ENCODE data around the gene SLC10A4. TPM values are rescaled to one million over a fixed set of nuclear protein-coding genes. Genes with fewer than 3 reads are reported as not detected.

SLC10A4 gene
- total RNA-seq, 1 experiment from 2014 or later, result not detected

DNA sequence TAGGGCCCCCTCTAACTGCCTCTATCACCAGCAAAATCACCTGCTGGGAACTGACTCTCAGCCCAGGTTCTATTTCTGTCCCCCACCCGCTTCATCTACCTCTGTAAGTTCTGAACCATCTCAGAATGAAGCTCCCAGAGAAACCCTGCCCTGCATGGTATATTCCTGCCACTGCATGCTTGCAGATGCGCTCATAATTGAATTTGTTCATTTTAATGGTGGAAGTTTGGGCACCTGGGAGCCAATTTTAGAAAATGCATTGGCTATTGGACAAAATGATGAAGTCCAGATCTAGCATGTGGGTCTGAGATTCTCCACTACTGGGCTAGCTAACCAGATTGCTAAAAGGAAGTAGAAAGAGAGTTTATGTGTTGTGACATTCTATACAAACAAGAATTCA is 28.6 kb upstream of the SLC10A4 start:
- H3K9me3 Mint-ChIP-seq (ENCODE audit: unreplicated experiment), result peaks cover 7% of the 10 kb centered on the region
- H3K27ac Mint-ChIP-seq (ENCODE audit: low read depth, unreplicated experiment), result no peak overlapping the region
- no peaks in the 10 kb centered on the region for H3K36me3 Mint-ChIP-seq (ENCODE audit: insufficient read depth, unreplicated experiment)
- POLR2A ChIA-PET, result interaction anchor here (0.5 kb wide), 1 partner anchor 18 kb away, joined by 3 read pairs; no protein-coding TSS in a partner anchor
- TF ChIP-seq, protein P1, sequence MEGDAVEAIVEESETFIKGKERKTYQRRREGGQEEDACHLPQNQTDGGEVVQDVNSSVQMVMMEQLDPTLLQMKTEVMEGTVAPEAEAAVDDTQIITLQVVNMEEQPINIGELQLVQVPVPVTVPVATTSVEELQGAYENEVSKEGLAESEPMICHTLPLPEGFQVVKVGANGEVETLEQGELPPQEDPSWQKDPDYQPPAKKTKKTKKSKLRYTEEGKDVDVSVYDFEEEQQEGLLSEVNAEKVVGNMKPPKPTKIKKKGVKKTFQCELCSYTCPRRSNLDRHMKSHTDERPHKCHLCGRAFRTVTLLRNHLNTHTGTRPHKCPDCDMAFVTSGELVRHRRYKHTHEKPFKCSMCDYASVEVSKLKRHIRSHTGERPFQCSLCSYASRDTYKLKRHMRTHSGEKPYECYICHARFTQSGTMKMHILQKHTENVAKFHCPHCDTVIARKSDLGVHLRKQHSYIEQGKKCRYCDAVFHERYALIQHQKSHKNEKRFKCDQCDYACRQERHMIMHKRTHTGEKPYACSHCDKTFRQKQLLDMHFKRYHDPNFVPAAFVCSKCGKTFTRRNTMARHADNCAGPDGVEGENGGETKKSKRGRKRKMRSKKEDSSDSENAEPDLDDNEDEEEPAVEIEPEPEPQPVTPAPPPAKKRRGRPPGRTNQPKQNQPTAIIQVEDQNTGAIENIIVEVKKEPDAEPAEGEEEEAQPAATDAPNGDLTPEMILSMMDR (IDR thresholded peaks at IDR 0.05; ENCODE audit: unreplicated experiment), result no peak
- BruUV-seq (replicated peaks), result no TSS peak
- no peaks in the 10 kb centered on the region for H3K4me1 Mint-ChIP-seq (ENCODE audit: insufficient read depth, unreplicated experiment)
- no peak overlapping the region for H3K4me3 Mint-ChIP-seq (ENCODE audit: unreplicated experiment)
- intact Hi-C loops (cut with micrococcal nuclease), result no loop called here
- no peak for DNase-seq (ENCODE audit: unreplicated experiment)
- CTCF ChIA-PET, result interaction anchor here (0.6 to 1.4 kb wide), 2 partner anchors 16 to 564 kb away, joined by 3 read pairs; no protein-coding TSS in a partner anchor
- H3K27me3 Mint-ChIP-seq (ENCODE audit: insufficient read depth, unreplicated experiment), result no peaks in the 10 kb centered on the region

DNA sequence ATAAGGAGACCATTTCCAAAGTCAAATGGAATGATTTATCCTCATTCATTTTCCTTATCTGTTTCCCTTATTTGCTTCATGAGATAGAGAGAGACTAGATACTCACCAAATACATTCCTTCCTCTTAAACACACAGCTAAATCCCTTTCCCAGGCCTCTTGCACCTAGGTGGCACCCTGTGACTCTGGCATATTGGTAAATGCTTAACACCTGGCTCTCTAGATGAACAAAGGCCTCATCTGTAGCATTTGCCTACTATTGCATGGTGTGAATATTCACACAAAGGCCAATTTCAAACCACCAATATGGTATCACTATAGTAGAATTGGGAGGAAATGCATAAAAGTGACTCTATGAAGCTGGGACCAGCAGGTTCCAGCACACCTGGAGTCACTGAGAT is 22.1 kb upstream of the SLC10A4 start:
- peaks cover 7% of the 10 kb centered on the region for H3K9me3 Mint-ChIP-seq (ENCODE audit: unreplicated experiment)
- no peaks in the 10 kb centered on the region for H3K36me3 Mint-ChIP-seq (ENCODE audit: insufficient read depth, unreplicated experiment)
- ChIA-PET POLR2A (no interaction called here), CTCF (interaction anchor here (1.0 to 1.1 kb wide), 2 partner anchors 16 to 40 kb away, joined by 3 read pairs; no protein-coding TSS in a partner anchor)
- TF ChIP-seq, protein P1 (IDR thresholded peaks at IDR 0.05; ENCODE audit: unreplicated experiment), result no peak
- intact Hi-C loops (cut with micrococcal nuclease), result no loop called here
- no peak overlapping the region for H3K4me3 Mint-ChIP-seq (ENCODE audit: unreplicated experiment)
- H3K27ac Mint-ChIP-seq (ENCODE audit: low read depth, unreplicated experiment), result no peak overlapping the region
- DNase-seq (ENCODE audit: unreplicated experiment), result no peak
- H3K27me3 Mint-ChIP-seq (ENCODE audit: insufficient read depth, unreplicated experiment), result no peaks in the 10 kb centered on the region
- no peaks in the 10 kb centered on the region for H3K4me1 Mint-ChIP-seq (ENCODE audit: insufficient read depth, unreplicated experiment)
- BruUV-seq (replicated peaks), result no TSS peak

DNA sequence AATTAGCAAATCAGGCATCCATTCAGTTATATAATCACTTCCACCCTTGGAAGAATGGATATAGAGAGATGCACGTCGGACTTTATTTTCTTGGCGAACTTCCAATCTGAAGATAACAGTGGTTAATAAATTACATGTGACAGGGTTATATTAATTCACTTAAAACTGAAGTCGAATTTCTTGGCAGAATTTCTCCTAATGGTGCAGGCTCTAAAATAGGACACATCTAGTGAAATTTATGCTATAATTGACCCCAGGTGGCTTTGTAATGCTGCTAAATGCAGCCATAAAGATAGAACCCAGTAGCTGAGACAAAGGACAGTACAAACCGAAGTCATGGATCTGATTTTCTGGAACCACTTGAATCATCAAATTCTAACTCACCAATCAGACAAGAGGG is 20.8 kb upstream of the SLC10A4 start:
- H3K36me3 Mint-ChIP-seq (ENCODE audit: insufficient read depth, unreplicated experiment), result no peaks in the 10 kb centered on the region
- H3K4me1 Mint-ChIP-seq (ENCODE audit: insufficient read depth, unreplicated experiment), result no peaks in the 10 kb centered on the region
- no peak overlapping the region for H3K4me3 Mint-ChIP-seq (ENCODE audit: unreplicated experiment)
- CTCF ChIA-PET, result interaction anchor here (0.5 kb wide), 1 partner anchor 177 kb away, joined by 3 read pairs; no protein-coding TSS in a partner anchor
- intact Hi-C loops (cut with micrococcal nuclease), result no loop called here
- DNase-seq (ENCODE audit: unreplicated experiment), result no peak
- peaks cover 1% of the 10 kb centered on the region for H3K9me3 Mint-ChIP-seq (ENCODE audit: unreplicated experiment)
- H3K27ac Mint-ChIP-seq (ENCODE audit: low read depth, unreplicated experiment), result no peak overlapping the region
- POLR2A ChIA-PET, result no interaction called here
- H3K27me3 Mint-ChIP-seq (ENCODE audit: insufficient read depth, unreplicated experiment), result no peaks in the 10 kb centered on the region
- TF ChIP-seq, protein P1 (IDR thresholded peaks at IDR 0.05; ENCODE audit: unreplicated experiment), result no peak
- BruUV-seq (replicated peaks), result no TSS peak

DNA sequence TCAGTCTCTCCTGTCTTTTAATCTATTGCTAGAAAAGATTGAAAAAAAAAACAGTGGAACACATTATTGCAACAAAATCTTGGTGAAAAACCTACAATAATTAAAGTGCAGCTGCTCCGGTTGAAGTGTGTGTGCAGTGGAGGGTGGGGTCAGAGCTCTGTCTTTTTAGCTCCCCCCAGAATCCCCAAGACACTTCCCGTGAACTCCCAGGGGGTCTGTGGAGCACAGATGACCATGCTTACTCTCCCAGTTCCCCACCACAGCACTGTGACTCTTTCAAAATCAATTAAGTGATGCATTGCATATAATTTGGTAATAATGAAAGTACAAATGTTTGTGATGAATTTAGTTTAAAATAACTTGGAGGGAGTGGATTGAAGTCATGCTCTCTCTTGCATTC is 15.7 kb upstream of the SLC10A4 start:
- no peak for DNase-seq (ENCODE audit: unreplicated experiment)
- no peaks in the 10 kb centered on the region for H3K9me3 Mint-ChIP-seq (ENCODE audit: unreplicated experiment)
- CTCF ChIA-PET, result interaction anchor here (0.9 to 1.1 kb wide), 3 partner anchors 9 to 26 kb away, joined by 3 to 4 read pairs (median 4); no protein-coding TSS in a partner anchor
- BruUV-seq (replicated peaks), result no TSS peak
- no peak overlapping the region for H3K27ac Mint-ChIP-seq (ENCODE audit: low read depth, unreplicated experiment)
- no peaks in the 10 kb centered on the region for H3K27me3 Mint-ChIP-seq (ENCODE audit: insufficient read depth, unreplicated experiment)
- intact Hi-C loops (cut with micrococcal nuclease), result no loop called here
- H3K4me1 Mint-ChIP-seq (ENCODE audit: insufficient read depth, unreplicated experiment), result no peaks in the 10 kb centered on the region
- POLR2A ChIA-PET, result interaction anchor here (0.7 kb wide), 1 partner anchor 629 kb away, joined by 4 read pairs; no protein-coding TSS in a partner anchor
- TF ChIP-seq, protein P1 (IDR thresholded peaks at IDR 0.05; ENCODE audit: unreplicated experiment), result no peak
- H3K4me3 Mint-ChIP-seq (ENCODE audit: unreplicated experiment), result no peak overlapping the region
- no peaks in the 10 kb centered on the region for H3K36me3 Mint-ChIP-seq (ENCODE audit: insufficient read depth, unreplicated experiment)
